ENCODE data around the gene COMMD4.

The COMMD4 gene

GRCh38 chr15:75357976-75358673 lies 22.3 kb downstream of the COMMD4 start:
- DNase-seq = no peak

- DNase-seq = no peak
These were observed 23.1 kb downstream of the COMMD4 start for GRCh38 chr15:75358771-75359536.

- no peak for DNase-seq
These were observed 23.8 kb downstream of the COMMD4 start for GRCh38 chr15:75359537-75360250.

- DNase-seq = no peak
These were observed 24.5 kb downstream of the COMMD4 start for GRCh38 chr15:75360391-75360790.

- DNase-seq = no peak
These were observed 25.0 kb downstream of the COMMD4 start for GRCh38 chr15:75360856-75361255.

- no peak for DNase-seq
These were observed 25.6 kb downstream of the COMMD4 start for GRCh38 chr15:75361361-75361988.

GRCh38 chr15:75361989-75362641 lies 26.3 kb downstream of the COMMD4 start:
- DNase-seq = no peak

GRCh38 chr15:75362642-75363249 lies 26.9 kb downstream of the COMMD4 start:
- no peak for DNase-seq

GRCh38 chr15:75363786-75364185 lies 27.9 kb downstream of the COMMD4 start:
- DNase-seq = no peak

GRCh38 chr15:75364881-75365280 lies 29.0 kb downstream of the COMMD4 start:
- no peak for DNase-seq

- no peak for DNase-seq
These were observed 30.3 kb downstream of the COMMD4 start for GRCh38 chr15:75366163-75366562.

- no peak for DNase-seq
These were observed 31.1 kb downstream of the COMMD4 start for GRCh38 chr15:75367006-75367405.

- DNase-seq = no peak
These were observed 31.6 kb downstream of the COMMD4 start for GRCh38 chr15:75367406-75367912.

GRCh38 chr15:75367913-75368688 lies 32.2 kb downstream of the COMMD4 start, which contains the start of gene MAN2C1:
MAN2C1 (minus strand) TSS chr15:75368607; CDS start chr15:75368583, 24 bp downstream.
- peak; percentile 94 for DNase-seq

- DNase-seq = peak; percentile 8
These were observed 32.9 kb downstream of the COMMD4 start for GRCh38 chr15:75368689-75369239.

- no peak for DNase-seq
These were observed 34.2 kb downstream of the COMMD4 start for GRCh38 chr15:75369897-75370581.

GRCh38 chr15:75371486-75371885 lies 35.6 kb downstream of the COMMD4 start:
- DNase-seq = no peak

- DNase-seq = no peak
These were observed 36.2 kb downstream of the COMMD4 start for GRCh38 chr15:75371901-75372688.

GRCh38 chr15:75380773-75381172 lies 44.9 kb downstream of the COMMD4 start:
- no peak for DNase-seq
